Measurements from ENCODE around the gene RAVER1. TPM values are rescaled to one million over a fixed set of nuclear protein-coding genes. Genes with fewer than 3 reads are reported as not detected.

Gene RAVER1
- total and polyA plus RNA-seq, 9 of the 15 experiments (the other 6 are each of a cell fraction or from before 2014, with no cell fraction given) = 0.06 to 113 (median 7.0) TPM

- TF ChIP-seq BCLAF1 (IDR thresholded peaks at IDR 0.05; ENCODE audit: borderline replicate concordance in 1 of 2, control insufficient read depth in 1 of 2, low read depth in 2 of 2, low read length in 1 of 2) (no peak), HDAC2 (IDR thresholded peaks at IDR 0.05) (0 out of 2 replicates have a peak, but pooled peaks have one; percentile 29), PBX2 (CRISPR knock-in tag; IDR thresholded peaks at IDR 0.05; ENCODE audit: low read depth) (no peak), PBX2 (tag; conservative IDR thresholded peaks at IDR 0.05; ENCODE audit: low read depth) (peak; percentile 53; the same call in 1 of the 2 replicates), ZNF217 (CRISPR knock-in tag; IDR thresholded peaks at IDR 0.05) (no peak), BMI1 (IDR thresholded peaks at IDR 0.05; ENCODE audit: low read length) (no peak), ZKSCAN1 (IDR thresholded peaks at IDR 0.05; ENCODE audit: low read depth, low read length) (no peak), CBFA2T3 (IDR thresholded peaks at IDR 0.05) (0 out of 2 replicates have a peak, but pooled peaks have one; percentile 28), CBX3 (IDR thresholded peaks at IDR 0.05; ENCODE audit: borderline replicate concordance in 1 of 2, low read length in 2 of 2) (peak in 1 of 2 experiments; percentile 17; a peak in 1 of 3 replicates), ATF3 (IDR thresholded peaks at IDR 0.05) (peak; percentile 59), ATF3 (CRISPR knock-in tag; conservative IDR thresholded peaks at IDR 0.05) (no peak), MAFF (IDR thresholded peaks at IDR 0.05; ENCODE audit: low read length) (peak; percentile 37), ZNF717 (CRISPR knock-in tag; IDR thresholded peaks at IDR 0.05) (no peak), HES1 (IDR thresholded peaks at IDR 0.05; ENCODE audit: low read depth) (peak; percentile 66), NEUROD1 (IDR thresholded peaks at IDR 0.05; ENCODE audit: borderline replicate concordance, low read depth, low read length, partially characterized antibody) (peak; percentile 40), BACH1 (tag; IDR thresholded peaks at IDR 0.05) (peak; percentile 71; the same call in 1 of the 2 replicates), KDM1A (IDR thresholded peaks at IDR 0.05) (peak; percentile 90 to 92), ARNT (IDR thresholded peaks at IDR 0.05) (0 out of 4 replicates have a peak, but pooled peaks of 1 of the 2 experiments have one; percentile 35), PHF21A (IDR thresholded peaks at IDR 0.05; ENCODE audit: borderline replicate concordance, low read depth) (peak; percentile 78; the same call in 1 of the 2 replicates), RFX5 (IDR thresholded peaks at IDR 0.05; ENCODE audit: low read depth, low read length) (peak; percentile 89)
Measured at GRCh38 chr19:10346509-10346908, 13.2 kb upstream of the RAVER1 start (continued).

All from K562 (cell line).